A549 (cell line): ENCODE results near the gene SLAIN2. TPM values are rescaled to one million over a fixed set of nuclear protein-coding genes. Genes with fewer than 3 reads are reported as not detected.

Experiments
- ATAC-seq, 2 experiments: fragments of 200-7000 bp in 1 of 2; fragments of >200 bp in 1 of 2; cut with Nextera tagmentation in 1 of 2; cut with Tn5 transposase in 1 of 2; 3 replicates each; pipeline versions ENCODE4 v1.8.0 to v1.9.1; 2018 to 2020; ENCODE audit warnings: mild to moderate bottlenecking in 1 of 2, moderate library complexity in 1 of 2
- CTCF ChIA-PET: fragments of 300-600 bp; sonication (Branson Sonifier 250); formaldehyde crosslinking; extraction: SDS; loops from one replicate; lab custom pipeline; 2021; ENCODE audit warnings: antibody characterized with exemption, inconsistent platforms; lab: Yijun Ruan, JAX
- POLR2A ChIA-PET: fragments of 350-600 bp; formaldehyde crosslinking; extraction: SDS; loops from one replicate; lab custom pipeline; 2021; ENCODE audit warnings: antibody characterized with exemption, inconsistent platforms; lab: Yijun Ruan, JAX
- DNase-seq, 2 experiments: peaks; one replicate each; pipeline versions ENCODE4 v3.0.0 to v3.0.0-alpha.2; 2011 to 2016; ENCODE audit warnings: low read depth in 1 of 2, low spot score in 1 of 2
- FAIRE-seq: peaks from 2 replicates; lab custom pipeline; 2011; peaks lifted over from hg19 to GRCh38; lab: Jason Lieb, UNC
- H3K27ac ChIP-seq, 2 experiments: fragments of >200 bp; sonication (Bioruptor Twin); formaldehyde crosslinking; 3 replicates each; pipeline ENCODE4 v1.5.1; 2016 to 2017
- H3K4me1 ChIP-seq: fragments of >200 bp; sonication (Bioruptor Twin); formaldehyde crosslinking; 3 replicates; pipeline ENCODE4 v1.6.1; 2016
- H3K4me2 ChIP-seq: fragments of >200 bp; sonication (Bioruptor Twin); formaldehyde crosslinking; 3 replicates; pipeline ENCODE4 v1.6.1; 2016
- H3K4me3 ChIP-seq: fragments of >200 bp; sonication (Bioruptor Twin); formaldehyde crosslinking; 3 replicates; pipeline ENCODE4 v1.5.1; 2016
- H3K9me3 ChIP-seq: fragments of >200 bp; sonication (Bioruptor Twin); formaldehyde crosslinking; 3 replicates; pipeline ENCODE4 v1.6.1; 2016
- CBX2 ChIP-seq: fragments of 200-600 bp; sonication (generic); IDR thresholded peaks from 2 replicates; pipeline ENCODE4 v1.6.1; 2016; ENCODE audit warnings: low read depth, mild to moderate bottlenecking, borderline replicate concordance
- CEBPB ChIP-seq, 2 experiments: fragments of >200 bp in 1 of 2; sonication (Bioruptor Twin) in 1 of 2; formaldehyde crosslinking in 1 of 2; IDR thresholded peaks; 2 replicates each; pipeline ENCODE4 v1.6.1; 2012 to 2016
- EHF ChIP-seq: fragments of 250-450 bp; sonication (Bioruptor Pico); IDR thresholded peaks from 2 replicates; pipeline ENCODE4 v1.5.0; 2020; ENCODE audit warnings: mild to moderate bottlenecking
- EHMT2 ChIP-seq: fragments of 200-600 bp; sonication (generic); IDR thresholded peaks from 2 replicates; pipeline ENCODE4 v1.6.1; 2016; ENCODE audit warnings: antibody characterized with exemption, low read depth, mild to moderate bottlenecking, moderate library complexity
- EP300 ChIP-seq, 2 experiments: fragments of >200 bp; sonication (Bioruptor Twin); formaldehyde crosslinking; IDR thresholded peaks; 2 replicates in 1 of 2; 3 replicates in 1 of 2; pipeline ENCODE4 v1.6.1; 2016 to 2017
- ESRRA ChIP-seq: fragments of 150-350 bp; IDR thresholded peaks from 2 replicates; pipeline ENCODE4 v1.6.1; 2014; ENCODE audit warnings: mild to moderate bottlenecking, low read length, borderline replicate concordance
- FOSB ChIP-seq: fragments of 250-450 bp; sonication (Bioruptor Pico); IDR thresholded peaks from 2 replicates; pipeline ENCODE4 v1.5.0; 2020; ENCODE audit warnings: mild to moderate bottlenecking, moderate library complexity
- HDAC2 ChIP-seq: fragments of 200-600 bp; sonication (generic); IDR thresholded peaks from 2 replicates; pipeline ENCODE4 v1.6.1; 2016
- HEYL ChIP-seq: fragments of 250-450 bp; sonication (Bioruptor Pico); IDR thresholded peaks from 2 replicates; pipeline ENCODE4 v1.8.0; 2021; ENCODE audit warnings: mild to moderate bottlenecking, moderate library complexity
- HOXB5 ChIP-seq: fragments of 250-450 bp; sonication (Bioruptor Pico); IDR thresholded peaks from 2 replicates; pipeline ENCODE4 v1.5.0; 2020; ENCODE audit warnings: mild to moderate bottlenecking, moderate library complexity
- KDM1A ChIP-seq: fragments of 200-600 bp; sonication (generic); IDR thresholded peaks from 2 replicates; pipeline ENCODE4 v1.6.1; 2016; ENCODE audit warnings: low read depth, mild to moderate bottlenecking
- MAFK ChIP-seq: fragments of 450-650 bp; IDR thresholded peaks from 2 replicates; pipeline ENCODE4 v1.6.1; 2014; ENCODE audit not compliant: partially characterized antibody
- NFE2L2 ChIP-seq: fragments of 150-350 bp; conservative IDR thresholded peaks from 2 replicates; pipeline ENCODE4 v1.6.1; 2014; ENCODE audit warnings: low read length
- NPAS2 ChIP-seq: fragments of 250-450 bp; sonication (Bioruptor Pico); IDR thresholded peaks from 2 replicates; pipeline ENCODE4 v1.8.0; 2022; ENCODE audit warnings: mild to moderate bottlenecking, moderate library complexity, borderline replicate concordance
- PHF8 ChIP-seq: fragments of 200-600 bp; sonication (generic); IDR thresholded peaks from 2 replicates; pipeline ENCODE4 v1.6.1; 2016; ENCODE audit warnings: low read depth, mild to moderate bottlenecking, antibody characterized with exemption, moderate library complexity, borderline replicate concordance
- POLR2A ChIP-seq: IDR thresholded peaks from 2 replicates; pipeline ENCODE4 v1.6.1; 2012; ENCODE audit warnings: mild to moderate bottlenecking, low read length
- POLR2AphosphoS2 ChIP-seq: conservative IDR thresholded peaks from 2 replicates; pipeline ENCODE4 v1.6.1; 2012; ENCODE audit warnings: low read length, improper control_type of control experiment, inconsistent platforms
- RARB ChIP-seq: fragments of 250-450 bp; sonication (Bioruptor Pico); IDR thresholded peaks from 2 replicates; pipeline ENCODE4 v1.8.0; 2021; ENCODE audit warnings: mild to moderate bottlenecking, moderate library complexity
- RNF2 ChIP-seq: fragments of 200-600 bp; sonication (generic); IDR thresholded peaks from 2 replicates; pipeline ENCODE4 v1.6.1; 2016; ENCODE audit warnings: low read depth, mild to moderate bottlenecking, antibody characterized with exemption, moderate library complexity, borderline replicate concordance
- SMC3 ChIP-seq: fragments of >200 bp; sonication (Bioruptor Twin); formaldehyde crosslinking; IDR thresholded peaks from 3 replicates; pipeline ENCODE4 v1.6.1; 2018; ENCODE audit warnings: inconsistent platforms
- SREBF2 ChIP-seq: fragments of 450-650 bp; IDR thresholded peaks from 2 replicates; pipeline ENCODE4 v1.6.1; 2014; ENCODE audit warnings: mild to moderate bottlenecking, moderate library complexity
- TP53 ChIP-seq: fragments of 250-450 bp; sonication (Bioruptor Pico); IDR thresholded peaks from 2 replicates; pipeline ENCODE4 v1.5.0; 2021; ENCODE audit warnings: mild to moderate bottlenecking, moderate library complexity
- ZC3H11A ChIP-seq: fragments of 450-650 bp; IDR thresholded peaks from 2 replicates; pipeline ENCODE4 v1.6.1; 2014; ENCODE audit warnings: antibody characterized with exemption, mild to moderate bottlenecking
- ZFP36 ChIP-seq: fragments of 450-650 bp; IDR thresholded peaks from 2 replicates; pipeline ENCODE4 v1.6.1; 2014; ENCODE audit warnings: borderline replicate concordance; ENCODE audit not compliant: partially characterized antibody
- ZNF302 ChIP-seq: fragments of 250-450 bp; sonication (Bioruptor Pico); IDR thresholded peaks from 2 replicates; pipeline ENCODE4 v1.9.0; 2021; ENCODE audit warnings: inconsistent platforms, mild to moderate bottlenecking, moderate library complexity
- WGBS: methylation state at CpG from one replicate; pipeline ENCODE4 v1.1.6; 2017; ENCODE audit errors: missing lambda C conversion rate; 5-methylcytosine and 5-hydroxymethylcytosine counted together
- polyA plus RNA-seq, 4 experiments: library from polyadenylated mRNA; depleted of rRNA in 3 of 4; stranded (reverse); fragments of >200 nt; fragmentation: RNase III in 1 of 4; extraction: RNeasy Plus Mini Kit Qiagen cat#74134 plus additional on column Dnase treatment in 1 of 4; gene quantifications; 2 replicates in 3 of 4; 3 replicates in 1 of 4; pipeline ENCODE4 v1.2.3, GENCODE V29; 2011 to 2017
- TF ChIP-seq, protein P1 (sequence below): IDR thresholded peaks from 2 replicates; pipeline ENCODE4 v1.6.1; 2012
- TF ChIP-seq, protein P2 (sequence below): fragments of 200-600 bp; sonication (generic); IDR thresholded peaks from 2 replicates; pipeline ENCODE4 v1.6.1; 2016; ENCODE audit warnings: antibody characterized with exemption, mild to moderate bottlenecking, moderate library complexity

The SLAIN2 gene
- polyA plus RNA-seq, 2 of the 4 experiments (the other 2 are of a cell fraction): 14.4 to 14.6 TPM

GRCh38 chr4:48339642-48340041, 1.7 kb upstream of the SLAIN2 start:
- ChIA-PET POLR2A (interaction anchor here (1.1 kb wide), 1 partner anchor 10 kb away, joined by 4 read pairs; no protein-coding TSS in a partner anchor), CTCF (no interaction called here)

GRCh38 chr4:48340276-48340964, 909 bp upstream of the SLAIN2 start:
- no peak for FAIRE-seq
- H3K4me1 ChIP-seq: peaks cover 21% of the 10 kb centered on the region
- peak overlapping the region; percentile 64 for H3K4me3 ChIP-seq
- no peaks in the 10 kb centered on the region for H3K9me3 ChIP-seq
- H3K4me2 ChIP-seq: peak overlapping the region; percentile 87
- peak overlapping the region; percentile 90 to 91 for H3K27ac ChIP-seq
- POLR2A ChIA-PET: interaction anchor here (1.0 to 1.1 kb wide), 2 partner anchors 10 kb away, joined by 3 to 4 read pairs; no protein-coding TSS in a partner anchor
- WGBS: 15% methylated on average over 14 of the region's 14 CpGs
- peak in 1 of 2 experiments; percentile 10 for DNase-seq
- CTCF ChIA-PET: no interaction called here
- TF ChIP-seq ZC3H11A: no peak
- no peak for TF ChIP-seq TP53 (CRISPR knock-in tag)
- TF ChIP-seq CEBPB (IDR thresholded peaks at IDR 0.05): no peak
- TF ChIP-seq HDAC2: no peak
- no peak for TF ChIP-seq EHF (CRISPR knock-in tag)
- TF ChIP-seq ESRRA: no peak
- no peak for TF ChIP-seq SREBF2
- TF ChIP-seq ZFP36: no peak
- TF ChIP-seq, all 56 proteins: peak for 0
- ATAC-seq: peak; percentile 6 to 32

More at GRCh38 chr4:48339642-48340041, 1.7 kb upstream of the SLAIN2 start:
- TF ChIP-seq CBX2: no peak
- FAIRE-seq (no peak), ATAC-seq (no peak), DNase-seq (no peak)
- Histone ChIP-seq H3K4me3 (no peak overlapping the region), H3K4me2 (no peak overlapping the region; the same call in 2 of the 3 replicates), H3K9me3 (no peaks in the 10 kb centered on the region), H3K27ac (no peak overlapping the region), H3K4me1 (peaks cover 15% of the 10 kb centered on the region)
- 87% methylated on average over 7 of the region's 7 CpGs for WGBS

- no peaks in the 10 kb centered on the region for H3K9me3 ChIP-seq
- H3K4me1 ChIP-seq: peaks cover 24% of the 10 kb centered on the region
- 3% methylated on average over 5 of the region's 66 CpGs for WGBS
- H3K4me2 ChIP-seq: peak overlapping the region; percentile 93
- DNase-seq (no peak), FAIRE-seq (no peak), ATAC-seq (peak; percentile 36 to 60)
- TF ChIP-seq POLR2A (peak; percentile 15; the same call in 1 of the 2 replicates), ZC3H11A (no peak), MAFK (no peak), FOSB (CRISPR knock-in tag) (no peak), PHF8 (peak; percentile 78), ZNF302 (CRISPR knock-in tag) (no peak), HOXB5 (CRISPR knock-in tag) (no peak), POLR2AphosphoS2 (no peak)
- TF ChIP-seq, protein P1, sequence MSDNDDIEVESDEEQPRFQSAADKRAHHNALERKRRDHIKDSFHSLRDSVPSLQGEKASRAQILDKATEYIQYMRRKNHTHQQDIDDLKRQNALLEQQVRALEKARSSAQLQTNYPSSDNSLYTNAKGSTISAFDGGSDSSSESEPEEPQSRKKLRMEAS: no peak
- POLR2A ChIA-PET: interaction anchor here (0.6 to 1.1 kb wide), 7 partner anchors 9 to 42 kb away, joined by 3 to 4 read pairs (median 3); no protein-coding TSS in a partner anchor
- peak overlapping the region; percentile 95 to 99 for H3K27ac ChIP-seq
- CTCF ChIA-PET: interaction anchor here (1.4 kb wide), 1 partner anchor 18 kb away, joined by 3 read pairs; no protein-coding TSS in a partner anchor
- peak overlapping the region; percentile 98 for H3K4me3 ChIP-seq
Observed at GRCh38 chr4:48341776-48342605, 662 bp downstream of the SLAIN2 start.

- ChIA-PET POLR2A (no interaction called here), CTCF (no interaction called here)
- DNase-seq (no peak), ATAC-seq (no peak), FAIRE-seq (no peak)
- 4% methylated on average over 5 of the region's 5 CpGs for WGBS
- peaks cover 24% of the 10 kb centered on the region for H3K4me1 ChIP-seq
- no peaks in the 10 kb centered on the region for H3K9me3 ChIP-seq
- H3K27ac ChIP-seq: peak overlapping the region; percentile 95 to 99
- H3K4me2 ChIP-seq: peak overlapping the region; percentile 93
- H3K4me3 ChIP-seq: peak overlapping the region; percentile 98
- TF ChIP-seq RARB (CRISPR knock-in tag): no peak
- no peak for TF ChIP-seq HEYL
- no peak for TF ChIP-seq SMC3
- TF ChIP-seq NPAS2 (CRISPR knock-in tag): no peak
- TF ChIP-seq EHMT2: no peak
- TF ChIP-seq PHF8: no peak
- no peak for TF ChIP-seq HOXB5 (CRISPR knock-in tag)
- TF ChIP-seq ESRRA: no peak
- no peak for TF ChIP-seq KDM1A
- TF ChIP-seq RNF2: no peak
- TF ChIP-seq MAFK: no peak
- TF ChIP-seq, protein P2, sequence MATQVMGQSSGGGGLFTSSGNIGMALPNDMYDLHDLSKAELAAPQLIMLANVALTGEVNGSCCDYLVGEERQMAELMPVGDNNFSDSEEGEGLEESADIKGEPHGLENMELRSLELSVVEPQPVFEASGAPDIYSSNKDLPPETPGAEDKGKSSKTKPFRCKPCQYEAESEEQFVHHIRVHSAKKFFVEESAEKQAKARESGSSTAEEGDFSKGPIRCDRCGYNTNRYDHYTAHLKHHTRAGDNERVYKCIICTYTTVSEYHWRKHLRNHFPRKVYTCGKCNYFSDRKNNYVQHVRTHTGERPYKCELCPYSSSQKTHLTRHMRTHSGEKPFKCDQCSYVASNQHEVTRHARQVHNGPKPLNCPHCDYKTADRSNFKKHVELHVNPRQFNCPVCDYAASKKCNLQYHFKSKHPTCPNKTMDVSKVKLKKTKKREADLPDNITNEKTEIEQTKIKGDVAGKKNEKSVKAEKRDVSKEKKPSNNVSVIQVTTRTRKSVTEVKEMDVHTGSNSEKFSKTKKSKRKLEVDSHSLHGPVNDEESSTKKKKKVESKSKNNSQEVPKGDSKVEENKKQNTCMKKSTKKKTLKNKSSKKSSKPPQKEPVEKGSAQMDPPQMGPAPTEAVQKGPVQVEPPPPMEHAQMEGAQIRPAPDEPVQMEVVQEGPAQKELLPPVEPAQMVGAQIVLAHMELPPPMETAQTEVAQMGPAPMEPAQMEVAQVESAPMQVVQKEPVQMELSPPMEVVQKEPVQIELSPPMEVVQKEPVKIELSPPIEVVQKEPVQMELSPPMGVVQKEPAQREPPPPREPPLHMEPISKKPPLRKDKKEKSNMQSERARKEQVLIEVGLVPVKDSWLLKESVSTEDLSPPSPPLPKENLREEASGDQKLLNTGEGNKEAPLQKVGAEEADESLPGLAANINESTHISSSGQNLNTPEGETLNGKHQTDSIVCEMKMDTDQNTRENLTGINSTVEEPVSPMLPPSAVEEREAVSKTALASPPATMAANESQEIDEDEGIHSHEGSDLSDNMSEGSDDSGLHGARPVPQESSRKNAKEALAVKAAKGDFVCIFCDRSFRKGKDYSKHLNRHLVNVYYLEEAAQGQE: no peak
- no peak for TF ChIP-seq EP300 (IDR thresholded peaks at IDR 0.05)
- no peak for TF ChIP-seq NFE2L2
Observed at GRCh38 chr4:48342606-48342880, 1.2 kb downstream of the SLAIN2 start.
